ENCODE results near the gene NOL9. TPM values are rescaled to one million over a fixed set of nuclear protein-coding genes. Genes with fewer than 3 reads are reported as not detected.

The NOL9 gene
- total RNA-seq, 2 donors from 2014 or later: 33.2 to 58.0 TPM

DNA sequence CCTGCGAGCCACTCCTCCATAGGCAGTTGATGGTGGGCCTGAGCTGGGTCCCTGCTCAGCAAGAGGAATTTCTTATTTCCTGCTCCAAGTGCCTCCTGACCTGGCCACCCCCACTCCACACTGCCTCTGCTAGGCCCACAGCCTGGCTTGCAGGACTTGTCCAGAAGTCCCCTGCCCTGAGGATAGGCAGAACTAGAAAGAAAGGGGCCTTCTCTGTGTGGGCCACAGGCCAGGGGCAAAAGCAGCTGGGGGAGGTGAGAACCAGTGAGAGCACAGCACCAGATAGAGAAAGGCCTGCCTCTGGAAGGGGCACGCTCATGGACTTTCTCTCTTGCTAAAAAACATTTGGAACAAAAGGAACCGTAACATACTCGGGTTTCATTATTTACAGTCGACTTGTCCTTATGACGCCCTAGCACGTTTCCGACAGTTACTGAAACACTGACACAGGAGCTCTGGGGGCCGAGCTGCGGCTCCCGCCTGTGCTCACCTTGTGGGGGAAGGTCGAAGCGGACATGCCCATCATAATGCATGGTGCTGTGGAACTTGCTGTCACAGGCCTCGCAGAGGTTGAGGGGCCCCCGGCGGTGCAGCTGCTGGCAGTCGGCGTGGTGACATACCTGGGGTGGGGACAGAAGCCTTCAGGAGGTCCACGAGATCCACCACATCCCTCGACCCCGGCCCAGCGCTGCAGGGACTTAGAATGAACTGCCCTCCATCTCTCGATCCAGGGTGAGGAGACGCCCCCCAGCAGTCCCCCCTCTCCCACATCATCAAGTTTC lies 77.1 kb downstream of the NOL9 start:
- Mint-ChIP-seq H3K4me1 (peaks cover 6% of the 10 kb centered on the region), H3K27ac (no peak overlapping the region), H3K36me3 (ENCODE audit: low read depth) (no peaks in the 10 kb centered on the region), H3K27me3 (no peaks in the 10 kb centered on the region), H3K4me3 (no peak overlapping the region), H3K9me3 (no peaks in the 10 kb centered on the region)
- no peak for ATAC-seq (replicated peaks)

- Mint-ChIP-seq H3K36me3 (ENCODE audit: low read depth) (no peaks in the 10 kb centered on the region), H3K4me1 (peaks cover 6% of the 10 kb centered on the region), H3K27ac (no peak overlapping the region), H3K27me3 (no peaks in the 10 kb centered on the region), H3K4me3 (no peak overlapping the region), H3K9me3 (no peaks in the 10 kb centered on the region)
- no peak for ATAC-seq (replicated peaks)
Observed at GRCh38 chr1:6476483-6476882, 77.8 kb downstream of the NOL9 start.

DNA sequence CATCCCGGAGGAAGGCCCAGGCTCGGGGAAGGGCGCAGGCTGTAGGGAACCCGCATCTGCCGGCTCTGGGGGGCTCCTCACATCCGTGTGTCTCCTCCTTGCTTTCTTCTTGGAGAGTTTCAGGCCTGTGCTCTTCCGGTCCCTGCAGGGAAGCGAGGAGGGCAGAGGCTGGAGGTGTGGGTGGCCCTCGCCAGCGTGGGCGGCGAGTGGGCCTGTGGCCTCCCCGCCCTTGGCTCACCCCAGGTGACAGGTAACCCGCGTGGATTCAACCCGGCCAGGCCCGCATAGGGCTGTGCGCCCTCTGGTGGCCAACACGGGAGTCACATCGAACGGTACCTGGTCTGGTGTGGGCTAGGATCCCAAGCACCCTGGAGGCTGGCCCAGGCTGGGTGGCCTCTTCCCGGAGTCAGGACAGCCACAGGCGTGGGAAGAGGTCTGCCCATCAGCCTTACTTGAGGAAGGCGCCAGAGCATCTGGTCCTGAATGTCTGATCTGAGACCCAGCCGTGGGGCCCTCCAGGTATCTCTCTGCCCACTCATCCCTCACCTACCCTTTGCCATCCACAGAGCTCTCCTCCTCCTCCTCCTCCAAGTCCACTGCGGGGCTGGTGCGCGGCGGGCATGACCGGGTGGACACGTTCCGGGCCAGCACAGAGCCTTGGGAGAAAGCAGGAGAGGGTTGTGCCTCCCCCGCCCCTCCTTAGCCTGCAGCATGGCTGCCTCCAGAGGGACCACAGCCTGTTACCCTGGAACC lies 78.8 kb downstream of the NOL9 start:
- Mint-ChIP-seq H3K27me3 (no peaks in the 10 kb centered on the region), H3K27ac (no peak overlapping the region), H3K36me3 (ENCODE audit: low read depth) (no peaks in the 10 kb centered on the region), H3K4me1 (peaks cover 6% of the 10 kb centered on the region), H3K4me3 (no peak overlapping the region), H3K9me3 (no peaks in the 10 kb centered on the region)
- ATAC-seq (replicated peaks): peak; percentile 95

DNA sequence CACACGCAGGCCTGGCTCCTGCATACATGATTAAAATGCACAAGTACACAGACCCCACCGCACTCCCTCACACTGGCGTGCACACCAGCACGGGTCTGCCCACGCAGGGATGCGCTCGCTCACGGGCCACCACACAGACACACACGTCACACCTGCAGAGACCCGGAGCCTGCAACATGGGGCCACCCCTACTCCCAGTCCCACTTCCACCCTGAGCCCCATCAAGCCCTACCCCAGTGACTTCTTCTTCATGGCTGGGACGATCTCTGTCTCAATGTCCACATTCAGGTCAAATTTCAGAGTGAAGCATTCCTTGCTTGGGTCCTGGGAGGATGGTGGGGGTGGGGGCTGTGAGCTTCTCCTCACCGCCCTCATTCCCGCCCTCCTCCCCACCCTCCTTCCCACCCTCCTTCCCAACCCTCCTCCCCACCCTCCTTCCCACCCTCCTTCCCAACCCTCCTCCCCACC lies 79.5 kb downstream of the NOL9 start:
- H3K27me3 Mint-ChIP-seq: no peaks in the 10 kb centered on the region
- H3K9me3 Mint-ChIP-seq: no peaks in the 10 kb centered on the region
- ATAC-seq (replicated peaks): no peak
- no peaks in the 10 kb centered on the region for H3K36me3 Mint-ChIP-seq (ENCODE audit: low read depth)
- no peak overlapping the region for H3K4me3 Mint-ChIP-seq
- peaks cover 6% of the 10 kb centered on the region for H3K4me1 Mint-ChIP-seq
- no peak overlapping the region for H3K27ac Mint-ChIP-seq

DNA sequence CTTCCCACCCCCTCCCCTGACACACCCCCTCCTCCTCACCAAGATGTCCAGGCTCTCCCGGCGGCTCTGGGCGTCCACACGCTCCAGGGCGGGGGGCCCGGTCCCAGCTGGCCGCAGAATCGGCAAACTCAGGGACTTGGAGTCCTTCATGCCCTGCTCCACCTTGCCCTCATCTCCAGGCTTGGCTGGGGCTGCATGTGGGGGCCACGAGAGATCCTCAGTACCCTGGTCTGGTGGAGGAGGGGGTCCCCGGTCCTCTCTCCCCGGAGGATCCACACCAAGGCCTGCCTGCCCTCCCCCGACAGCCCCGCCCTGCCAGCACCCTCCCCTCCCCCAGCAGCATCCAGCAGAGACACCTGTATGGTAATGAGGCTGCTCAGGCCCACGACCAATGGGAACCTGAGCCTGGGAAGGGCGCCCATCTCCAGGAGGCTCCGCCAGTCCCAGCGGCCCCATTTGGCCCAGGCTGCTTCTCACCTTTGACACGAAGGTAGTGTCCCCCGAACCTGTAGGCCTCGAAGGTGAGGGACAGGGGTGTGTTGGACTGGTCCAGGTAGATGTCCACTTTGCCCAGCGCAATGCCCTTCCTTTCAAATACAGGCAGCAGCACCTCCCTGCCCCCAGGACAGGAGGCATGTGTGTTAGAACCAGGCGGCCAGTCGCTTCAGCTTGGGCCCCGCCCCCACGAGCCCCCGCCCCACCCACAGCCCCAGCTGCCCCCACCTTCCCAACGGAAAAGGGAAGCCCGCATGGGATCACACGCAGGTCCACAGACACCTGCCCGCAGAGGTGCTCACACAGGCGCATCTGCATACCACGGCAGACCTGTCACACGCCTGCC lies 80.1 kb downstream of the NOL9 start:
- H3K4me3 Mint-ChIP-seq: no peak overlapping the region
- ATAC-seq (replicated peaks): no peak
- H3K27ac Mint-ChIP-seq: no peak overlapping the region
- H3K27me3 Mint-ChIP-seq: no peaks in the 10 kb centered on the region
- peaks cover 6% of the 10 kb centered on the region for H3K4me1 Mint-ChIP-seq
- H3K36me3 Mint-ChIP-seq (ENCODE audit: low read depth): no peaks in the 10 kb centered on the region
- no peaks in the 10 kb centered on the region for H3K9me3 Mint-ChIP-seq

DNA sequence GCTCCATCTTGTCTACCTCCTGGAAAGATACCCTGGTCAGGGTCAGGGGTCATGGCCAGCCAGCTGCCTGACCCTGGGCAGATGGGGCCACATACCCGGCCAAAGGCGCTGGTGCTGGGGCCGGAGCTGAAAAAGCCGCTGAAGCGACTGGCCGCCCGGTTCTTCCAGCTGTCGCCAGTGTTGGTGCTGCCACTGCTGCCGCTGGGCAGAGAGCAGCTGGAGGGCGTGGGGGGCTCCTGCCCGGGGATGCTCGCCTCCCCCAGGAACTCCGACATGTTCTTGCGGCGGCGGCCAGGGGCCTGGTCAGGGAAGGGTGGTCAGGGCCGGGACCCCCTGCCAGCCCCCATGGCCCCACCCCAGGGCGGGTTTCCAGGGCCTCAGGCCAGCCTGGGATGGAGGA lies 81.2 kb downstream of the NOL9 start:
- ATAC-seq (replicated peaks): no peak
- Mint-ChIP-seq H3K9me3 (no peaks in the 10 kb centered on the region), H3K4me1 (peaks cover 6% of the 10 kb centered on the region), H3K36me3 (ENCODE audit: low read depth) (no peaks in the 10 kb centered on the region), H3K27ac (no peak overlapping the region), H3K27me3 (no peaks in the 10 kb centered on the region), H3K4me3 (no peak overlapping the region)

DNA sequence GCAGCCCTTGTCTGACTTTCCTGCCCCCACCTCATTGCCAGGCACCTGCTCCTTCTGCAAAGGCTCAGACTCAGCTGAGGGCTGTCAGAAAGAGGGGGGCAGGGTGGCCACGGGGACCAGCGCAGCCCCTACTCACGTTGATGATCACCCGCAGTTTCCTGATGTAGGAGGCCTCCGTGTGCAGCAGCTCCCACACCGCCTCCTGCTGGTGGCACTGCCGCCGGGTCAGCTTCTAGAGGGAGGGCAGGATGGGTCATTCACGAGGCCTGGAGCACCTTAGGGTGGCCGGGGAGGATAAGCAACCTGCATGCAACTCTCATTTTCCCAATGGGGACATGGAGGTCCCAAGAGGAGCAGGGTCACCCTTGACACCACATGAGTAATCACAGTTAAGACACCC lies 81.9 kb downstream of the NOL9 start:
- H3K36me3 Mint-ChIP-seq (ENCODE audit: low read depth): no peaks in the 10 kb centered on the region
- H3K4me1 Mint-ChIP-seq: peaks cover 6% of the 10 kb centered on the region
- H3K27ac Mint-ChIP-seq: no peak overlapping the region
- no peaks in the 10 kb centered on the region for H3K9me3 Mint-ChIP-seq
- H3K27me3 Mint-ChIP-seq: no peaks in the 10 kb centered on the region
- H3K4me3 Mint-ChIP-seq: no peak overlapping the region
- no peak for ATAC-seq (replicated peaks)

GRCh38 chr1:6471970-6472368 lies 82.3 kb downstream of the NOL9 start:
- Mint-ChIP-seq H3K4me3 (no peak overlapping the region), H3K36me3 (ENCODE audit: low read depth) (no peaks in the 10 kb centered on the region)
- ATAC-seq (replicated peaks): no peak

More at GRCh38 chr1:6471970-6472368, 82.3 kb downstream of the NOL9 start:
- H3K27me3 Mint-ChIP-seq: no peaks in the 10 kb centered on the region
- H3K27ac Mint-ChIP-seq: no peak overlapping the region
- H3K9me3 Mint-ChIP-seq: no peaks in the 10 kb centered on the region
- H3K4me1 Mint-ChIP-seq: peaks cover 9% of the 10 kb centered on the region

Other genes starting within 250 kb of the NOL9 start
- 10 to 100 TPM; 43.5 to 96.3 TPM for gene ACOT7, start 160.7 kb downstream of the NOL9 start, total RNA-seq
- under 1 TPM; 0.17 to 0.37 TPM for gene HES2, start 134.6 kb downstream of the NOL9 start, total RNA-seq
- 1 to 10 TPM in 1 of 2 donors, under 1 TPM in 1; 0.71 to 3.5 TPM for gene ESPN, start 129.7 kb downstream of the NOL9 start, total RNA-seq
- gene TNFRSF25, start 88.3 kb downstream of the NOL9 start, total RNA-seq: 100 to 1,000 TPM; 132 to 199 TPM
- gene PLEKHG5, start 62.8 kb downstream of the NOL9 start, total RNA-seq: 1 to 10 TPM; 3.2 to 3.8 TPM
- gene TAS1R1, start 794 bp upstream of the NOL9 start, total RNA-seq: not detected
- 10 to 100 TPM; 22.0 to 28.5 TPM for gene ZBTB48, start 25.5 kb upstream of the NOL9 start, total RNA-seq
- 10 to 100 TPM; 32.3 to 35.3 TPM for gene KLHL21, start 48.4 kb upstream of the NOL9 start, total RNA-seq
- 10 to 100 TPM; 14.8 to 23.7 TPM for gene PHF13, start 59.2 kb upstream of the NOL9 start, total RNA-seq
- gene THAP3, start 70.4 kb upstream of the NOL9 start, total RNA-seq: 10 to 100 TPM; 19.3 to 34.6 TPM
- gene DNAJC11, start 147.3 kb upstream of the NOL9 start, total RNA-seq: 10 to 100 TPM; 30.6 to 70.5 TPM
- 10 to 100 TPM; 36.7 to 51.9 TPM for gene CAMTA1, start 230.9 kb upstream of the NOL9 start, total RNA-seq

Measured in activated T-helper 17 cell treated with anti-CD3 and anti-CD28 coated beads, Interleukin-2, amount 50 U/mL, for 72 hours (primary cell).